ENCODE results near the gene PFDN6. TPM values are rescaled to one million over a fixed set of nuclear protein-coding genes. Genes with fewer than 3 reads are reported as not detected.
A peak's percentile ranks its signal among the peaks of the same experiment; 100 is the strongest.

PFDN6 gene
- 10 to 100 TPM; 23.3 to 28.6 (median 26.9) TPM for total RNA-seq

DNA sequence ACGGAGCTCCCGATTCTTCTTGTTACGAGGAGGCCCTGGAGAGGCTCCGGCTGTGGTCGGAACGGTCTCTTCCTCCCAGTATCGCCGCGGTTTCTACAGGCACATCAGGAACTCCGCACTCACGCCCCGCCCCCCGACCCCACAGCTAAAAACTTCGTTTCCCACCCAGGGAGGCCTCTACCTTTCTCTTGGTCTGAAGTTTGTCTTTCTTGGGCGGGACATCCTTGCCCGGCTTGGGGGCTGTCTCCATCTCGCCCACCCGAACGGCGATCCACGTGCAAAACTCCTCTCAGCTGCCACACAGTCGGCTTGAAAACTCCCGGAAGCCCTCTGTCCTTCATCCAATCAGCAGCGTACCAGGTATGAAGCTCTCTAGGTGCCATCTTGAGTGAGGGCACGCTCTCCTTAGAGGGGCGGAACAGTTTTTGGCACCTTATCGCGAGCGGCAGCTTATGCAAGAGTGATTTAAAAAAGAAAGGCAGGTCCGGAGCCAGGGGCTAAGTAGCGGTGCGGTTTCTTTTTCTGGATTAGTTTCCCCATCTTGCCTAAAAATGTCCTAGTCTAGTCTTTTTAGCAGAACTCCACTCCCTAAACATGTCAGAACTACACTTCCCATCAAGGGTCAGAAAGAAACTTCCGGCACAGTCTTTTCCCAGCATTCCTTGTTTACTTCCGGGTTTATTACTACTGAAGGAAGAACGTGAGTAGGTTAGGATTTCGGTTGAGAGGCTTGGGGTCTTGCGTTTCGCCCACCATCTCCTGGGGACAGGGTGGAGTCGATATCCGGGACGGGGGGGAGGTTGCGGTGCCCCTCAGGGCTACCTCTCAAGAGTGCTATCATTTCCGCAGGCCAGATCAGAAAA is at the start of gene PFDN6, which contains the start of gene WDR46:
Gene PFDN6, plus strand, starts transcription at position 681 of the 863 bp plus-strand sequence. CDS start 256 bp downstream, outside the sequence.
Gene WDR46, minus strand, starts transcription at position 319 of the 863 bp plus-strand sequence. Its CDS starts 69 bp downstream, at position 250.
- TF ChIP-seq POLR2AphosphoS5 (IDR thresholded peaks at IDR 0.05) (peak; percentile 39 to 83 (median 72)), POLR2A (IDR thresholded peaks at IDR 0.05) (no peak)
- Histone ChIP-seq H3K4me1 (peaks cover 3 to 6% of the 10 kb centered on the region in 2 donors), H3K27me3 (no peaks in the 10 kb centered on the region), H3K9me3 (no peaks in the 10 kb centered on the region), H3K27ac (peak within 1 kb of the TSS; percentile 76 to 85), H3K36me3 (no peaks in the 10 kb centered on the region), H3K4me3 (peak within 1 kb of the TSS; percentile 70 to 81 (median 79))
- intact Hi-C loops (cut with DNase I; ENCODE audit: low total_unique reads) = no loop called here
- peak; percentile 65 to 83 for DNase-seq (ENCODE audit: low spot score in 2 of 2)

DNA sequence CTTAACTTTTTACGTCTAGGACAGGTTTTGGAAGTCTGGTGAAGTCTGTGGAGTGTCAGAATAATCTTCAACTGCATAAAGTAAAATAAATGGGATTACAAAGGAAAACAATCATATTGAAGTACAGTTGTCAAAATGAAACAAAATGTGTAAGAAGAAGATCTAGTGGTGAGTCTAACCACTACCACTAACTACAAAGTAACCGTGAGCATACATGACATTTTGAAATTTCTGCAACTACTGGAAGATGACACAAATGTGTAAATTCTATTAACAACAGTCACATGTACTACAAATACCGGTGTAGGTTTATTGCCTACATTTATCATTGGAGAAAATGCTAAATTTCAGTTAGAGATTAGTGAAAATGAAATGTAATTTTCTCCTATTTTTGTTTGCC is 47.4 kb upstream of the PFDN6 start:
- no peaks in the 10 kb centered on the region for H3K27me3 ChIP-seq
- no peak overlapping the region for H3K4me3 ChIP-seq
- H3K9me3 ChIP-seq = no peaks in the 10 kb centered on the region
- H3K27ac ChIP-seq = no peak overlapping the region
- no peaks in the 10 kb centered on the region for H3K4me1 ChIP-seq
- no peak for DNase-seq (ENCODE audit: low spot score in 2 of 2)
- intact Hi-C loops (cut with DNase I; ENCODE audit: low total_unique reads) = loop anchor here (10.0 kb wide), 1 partner anchor 127 kb away; no protein-coding TSS in a partner anchor
- no peak for TF ChIP-seq POLR2AphosphoS5 (IDR thresholded peaks at IDR 0.05)
- no peak for TF ChIP-seq POLR2A (IDR thresholded peaks at IDR 0.05)
- TF ChIP-seq, protein P1, sequence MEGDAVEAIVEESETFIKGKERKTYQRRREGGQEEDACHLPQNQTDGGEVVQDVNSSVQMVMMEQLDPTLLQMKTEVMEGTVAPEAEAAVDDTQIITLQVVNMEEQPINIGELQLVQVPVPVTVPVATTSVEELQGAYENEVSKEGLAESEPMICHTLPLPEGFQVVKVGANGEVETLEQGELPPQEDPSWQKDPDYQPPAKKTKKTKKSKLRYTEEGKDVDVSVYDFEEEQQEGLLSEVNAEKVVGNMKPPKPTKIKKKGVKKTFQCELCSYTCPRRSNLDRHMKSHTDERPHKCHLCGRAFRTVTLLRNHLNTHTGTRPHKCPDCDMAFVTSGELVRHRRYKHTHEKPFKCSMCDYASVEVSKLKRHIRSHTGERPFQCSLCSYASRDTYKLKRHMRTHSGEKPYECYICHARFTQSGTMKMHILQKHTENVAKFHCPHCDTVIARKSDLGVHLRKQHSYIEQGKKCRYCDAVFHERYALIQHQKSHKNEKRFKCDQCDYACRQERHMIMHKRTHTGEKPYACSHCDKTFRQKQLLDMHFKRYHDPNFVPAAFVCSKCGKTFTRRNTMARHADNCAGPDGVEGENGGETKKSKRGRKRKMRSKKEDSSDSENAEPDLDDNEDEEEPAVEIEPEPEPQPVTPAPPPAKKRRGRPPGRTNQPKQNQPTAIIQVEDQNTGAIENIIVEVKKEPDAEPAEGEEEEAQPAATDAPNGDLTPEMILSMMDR (IDR thresholded peaks at IDR 0.05) = no peak
- no peaks in the 10 kb centered on the region for H3K36me3 ChIP-seq

DNA sequence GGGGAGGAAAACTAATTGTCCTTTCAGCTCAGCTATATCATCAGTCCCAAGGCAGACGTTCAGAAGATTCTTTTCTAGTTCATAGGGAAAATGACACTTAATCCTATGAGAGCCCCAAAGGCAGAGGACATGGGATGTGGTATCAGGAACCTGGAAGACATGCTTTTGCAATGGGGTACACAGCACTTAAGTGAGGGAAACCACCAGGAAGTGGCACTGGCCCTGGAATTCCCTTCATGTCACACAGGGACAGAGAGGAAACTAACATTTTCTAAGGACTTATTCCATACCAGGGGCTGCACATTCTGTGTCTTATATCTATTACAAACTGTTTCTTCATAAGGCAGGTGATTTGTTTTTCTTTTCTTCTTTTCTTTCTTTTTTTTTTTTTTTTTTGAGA is 45.9 kb upstream of the PFDN6 start:
- Histone ChIP-seq H3K36me3 (no peaks in the 10 kb centered on the region), H3K4me3 (no peak overlapping the region), H3K9me3 (no peaks in the 10 kb centered on the region), H3K27ac (no peak overlapping the region), H3K4me1 (no peaks in the 10 kb centered on the region), H3K27me3 (no peaks in the 10 kb centered on the region)
- TF ChIP-seq POLR2AphosphoS5 (IDR thresholded peaks at IDR 0.05) (no peak), POLR2A (IDR thresholded peaks at IDR 0.05) (no peak)
- TF ChIP-seq, protein P1 (IDR thresholded peaks at IDR 0.05) = no peak
- DNase-seq (ENCODE audit: low spot score in 2 of 2) = no peak
- intact Hi-C loops (cut with DNase I; ENCODE audit: low total_unique reads) = loop anchor here (10.0 kb wide), 1 partner anchor 129 kb away; no protein-coding TSS in a partner anchor

DNA sequence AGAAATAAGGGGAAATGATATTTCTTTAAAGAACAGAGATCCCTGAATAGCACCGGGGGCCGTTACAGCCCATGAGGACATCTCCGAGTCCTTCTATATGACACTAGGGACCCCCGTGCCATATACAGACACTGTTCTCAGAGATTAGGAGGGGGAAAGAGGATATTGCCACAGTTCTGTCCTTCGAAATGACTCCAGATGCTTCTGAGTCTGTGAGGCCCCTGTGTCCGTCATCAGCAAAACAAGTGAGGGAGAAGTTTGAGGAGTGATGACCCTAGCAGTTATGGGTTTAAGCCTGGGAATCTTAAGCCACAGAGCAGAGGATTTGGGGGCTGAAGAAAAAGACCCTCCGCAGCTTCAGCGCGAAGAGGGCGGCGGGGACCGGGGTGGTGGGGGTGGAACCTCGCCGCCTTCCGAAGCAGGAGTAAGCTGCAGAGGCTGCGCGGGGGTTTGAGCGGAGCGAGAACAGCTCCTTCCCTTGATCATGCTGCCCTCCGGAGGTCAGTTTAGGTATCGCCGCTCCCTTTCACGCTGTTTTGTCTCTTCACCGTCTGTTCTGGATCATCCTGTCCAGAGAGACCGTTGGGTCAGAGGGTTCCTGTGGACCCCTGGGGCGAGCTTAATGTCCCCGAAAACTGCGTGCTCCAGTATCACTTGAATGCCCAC is 41.3 kb upstream of the PFDN6 start:
- DNase-seq (ENCODE audit: low spot score in 2 of 2) = peak; percentile 85 to 93
- Histone ChIP-seq H3K27me3 (no peaks in the 10 kb centered on the region), H3K9me3 (no peaks in the 10 kb centered on the region), H3K27ac (peak overlapping the region; percentile 93 to 95), H3K36me3 (no peaks in the 10 kb centered on the region), H3K4me3 (peak overlapping the region; percentile 48 to 69 (median 69)), H3K4me1 (peaks cover 0 to 6% of the 10 kb centered on the region in 2 donors)
- TF ChIP-seq POLR2AphosphoS5 (IDR thresholded peaks at IDR 0.05) = peak in 1 of 3 donors; percentile 23
- no peak for TF ChIP-seq POLR2A (IDR thresholded peaks at IDR 0.05)
- TF ChIP-seq, protein P1 (IDR thresholded peaks at IDR 0.05) = peak; percentile 80 to 95 (median 95)
- intact Hi-C loops (cut with DNase I; ENCODE audit: low total_unique reads) = loop anchor here (10.0 kb wide), 1 partner anchor 133 kb away; no protein-coding TSS in a partner anchor

DNA sequence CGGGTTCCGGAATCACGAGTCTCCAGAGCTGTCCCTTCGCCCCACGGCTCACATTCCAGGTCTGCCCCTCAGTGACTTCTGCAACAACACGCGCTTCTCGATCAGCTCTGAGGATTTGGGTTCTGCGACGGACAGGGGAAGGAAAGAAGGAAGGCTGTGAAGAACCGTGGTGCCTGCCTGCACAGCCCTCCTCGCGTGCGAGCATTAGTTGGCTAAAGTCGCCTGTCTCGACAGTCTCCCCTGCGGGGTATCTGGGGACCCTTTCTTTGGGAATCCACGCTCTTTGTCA is 40.8 kb upstream of the PFDN6 start:
- no peaks in the 10 kb centered on the region for H3K9me3 ChIP-seq
- H3K36me3 ChIP-seq = no peaks in the 10 kb centered on the region
- intact Hi-C loops (cut with DNase I; ENCODE audit: low total_unique reads) = loop anchor here (10.0 kb wide), 1 partner anchor 134 kb away; no protein-coding TSS in a partner anchor
- TF ChIP-seq POLR2AphosphoS5 (IDR thresholded peaks at IDR 0.05) = no peak
- TF ChIP-seq, protein P1 (IDR thresholded peaks at IDR 0.05) = peak in 1 of 3 donors; percentile 46
- peak overlapping the region; percentile 93 to 95 for H3K27ac ChIP-seq
- peaks cover 0 to 6% of the 10 kb centered on the region in 2 donors for H3K4me1 ChIP-seq
- H3K4me3 ChIP-seq = peak overlapping the region; percentile 48 to 69 (median 69)
- H3K27me3 ChIP-seq = no peaks in the 10 kb centered on the region
- DNase-seq (ENCODE audit: low spot score in 2 of 2) = no peak
